PC-9 (cell line): ENCODE measurements around the gene NCK1. TPM values are rescaled to one million over a fixed set of nuclear protein-coding genes. Genes with fewer than 3 reads are reported as not detected.

Experiments
- BruUV-seq: library from RNA; stranded (reverse); fragments of 400-500 nt; replicated peaks from 2 replicates; lab custom pipeline; 2021; lab: Mats Ljungman, UMichigan
- CTCF ChIA-PET: fragments of 300-600 bp; sonication (Branson Sonifier 250); formaldehyde crosslinking; loops from one replicate; lab custom pipeline; 2022; ENCODE audit warnings: antibody characterized with exemption; lab: Charles Lee
- POLR2A ChIA-PET: fragments of 300-600 bp; sonication (Branson Sonifier 250); formaldehyde crosslinking; loops from one replicate; lab custom pipeline; 2022; ENCODE audit warnings: antibody characterized with exemption; ENCODE audit not compliant: unreplicated experiment; lab: Charles Lee
- DNase-seq, 2 experiments: peaks; one replicate each; pipeline versions ENCODE4 v3.0.0 to v3.0.0-alpha.2; 2015 to 2022; ENCODE audit warnings: mixed read lengths in 1 of 2
- H2AFZ ChIP-seq: fragments of 200-600 bp; sonication (generic); 2 replicates; pipeline ENCODE4 v1.8.1; 2017; ENCODE audit warnings: antibody characterized with exemption
- H3F3A ChIP-seq: fragments of 200-600 bp; sonication (generic); 2 replicates; pipeline ENCODE4 v1.8.1; 2017; ENCODE audit warnings: antibody characterized with exemption, mild to moderate bottlenecking, low read depth; ENCODE audit not compliant: insufficient read depth
- H3K27ac ChIP-seq: fragments of 200-600 bp; sonication (generic); 2 replicates; pipeline ENCODE4 v1.6.1; 2016; ENCODE audit warnings: mixed run types
- H3K27me3 ChIP-seq: fragments of 200-600 bp; sonication (generic); 2 replicates; pipeline ENCODE4 v1.6.1; 2016; ENCODE audit warnings: low read depth, mixed run types; ENCODE audit not compliant: insufficient read depth
- H3K36me3 ChIP-seq: fragments of 200-600 bp; sonication (generic); 2 replicates; pipeline ENCODE4 v1.6.1; 2016; ENCODE audit warnings: low read depth, mixed run types
- H3K4me1 ChIP-seq: fragments of 200-600 bp; sonication (generic); replicated peaks from 2 replicates; pipeline ENCODE4 v1.6.1; 2016; ENCODE audit warnings: mixed run types; ENCODE audit not compliant: insufficient read depth
- H3K4me2 ChIP-seq: fragments of 200-600 bp; sonication (generic); 2 replicates; pipeline ENCODE4 v1.6.1; 2017; ENCODE audit warnings: mixed run types
- H3K4me3 ChIP-seq: fragments of 200-600 bp; sonication (generic); 2 replicates; pipeline ENCODE4 v1.6.1; 2016; ENCODE audit warnings: mixed run types
- H3K79me2 ChIP-seq: fragments of 200-600 bp; sonication (generic); 2 replicates; pipeline ENCODE4 v1.6.1; 2017; ENCODE audit warnings: low read depth, mixed run types
- H3K9me2 ChIP-seq: fragments of 200-600 bp; sonication (generic); 2 replicates; pipeline ENCODE4 v1.8.1; 2017; ENCODE audit warnings: mild to moderate bottlenecking; ENCODE audit not compliant: insufficient read depth
- H3K9me3 ChIP-seq: fragments of 200-600 bp; sonication (generic); 2 replicates; pipeline ENCODE4 v1.8.1; 2016; ENCODE audit warnings: low read depth; ENCODE audit not compliant: insufficient read depth
- H4K20me1 ChIP-seq: fragments of 200-600 bp; sonication (generic); 2 replicates; pipeline ENCODE4 v1.8.1; 2017; ENCODE audit not compliant: insufficient read depth
- CTCF ChIP-seq: fragments of 200-600 bp; sonication (generic); conservative IDR thresholded peaks from 2 replicates; pipeline ENCODE4 v1.6.1; 2017; ENCODE audit warnings: mixed run types, antibody characterized with exemption, mild to moderate bottlenecking, moderate library complexity
- EZH2 ChIP-seq: fragments of 200-600 bp; sonication (generic); IDR thresholded peaks from 2 replicates; pipeline ENCODE4 v1.8.0; 2017; ENCODE audit warnings: antibody characterized with exemption, low read depth
- intact Hi-C: fragments of 100-400 bp; cut with micrococcal nuclease; formaldehyde crosslinking; loops from one replicate; pipeline ENCODE4 v1.10.0; 2022; ENCODE audit not compliant: unreplicated experiment
- total RNA-seq: library from RNA; stranded (reverse); gene quantifications from 2 replicates; pipeline ENCODE4 v1.2.3, GENCODE V29; 2021

NCK1 gene
- total RNA-seq, 1 experiment from 2014 or later: 42.7 TPM

DNA sequence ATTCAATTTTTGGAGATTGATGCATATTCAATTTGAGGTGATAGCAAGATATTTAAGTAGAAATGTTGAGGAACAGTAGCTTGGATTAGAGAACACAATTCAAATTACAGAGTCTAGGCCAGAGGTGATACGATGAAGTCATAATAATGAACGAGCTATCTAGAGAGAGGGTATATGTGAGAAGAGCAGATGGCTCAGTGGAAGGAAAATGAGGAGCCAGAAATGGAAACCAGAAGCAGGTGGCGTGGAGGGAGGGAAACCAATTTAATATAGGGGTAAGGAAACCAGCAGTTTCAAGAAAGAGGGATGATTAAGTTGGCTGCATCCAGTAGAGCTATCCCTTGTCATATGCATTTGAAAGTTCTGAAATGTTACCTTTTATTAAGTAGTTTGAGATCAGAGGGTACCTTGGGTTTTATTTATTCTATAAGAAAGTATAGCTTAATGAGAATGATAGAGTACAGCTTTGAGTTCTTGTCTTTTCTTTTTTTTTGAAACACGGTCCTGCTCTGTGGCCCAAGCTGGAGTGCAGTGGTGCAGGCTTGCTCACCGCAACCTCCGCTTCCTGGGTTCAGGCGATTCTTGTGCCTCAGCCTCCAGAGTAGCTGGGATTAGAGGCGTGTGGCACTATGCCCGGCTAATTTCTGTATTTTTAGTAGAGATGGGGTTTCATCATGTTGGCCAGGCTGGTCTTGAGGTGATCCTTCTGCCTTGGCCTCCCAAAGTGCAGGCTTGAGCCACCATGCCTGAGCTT is 22.1 kb downstream of the NCK1 start:
- no peak for TF ChIP-seq CTCF
- TF ChIP-seq EZH2: no peak
- intact Hi-C loops: no loop called here
- no peak for DNase-seq
- no peak overlapping the region for H3K27ac ChIP-seq
- H4K20me1 ChIP-seq: peaks cover 9% of the 10 kb centered on the region
- BruUV-seq: no TSS peak
- no peak overlapping the region for H2AFZ ChIP-seq
- no peak overlapping the region for H3K4me3 ChIP-seq
- peaks cover 5% of the 10 kb centered on the region for H3K9me3 ChIP-seq
- no peak overlapping the region for H3K4me2 ChIP-seq
- peaks cover 6% of the 10 kb centered on the region; the same call in 1 of the 2 replicates for H3F3A ChIP-seq
- CTCF ChIA-PET: interaction anchor here (0.6 kb wide), 1 partner anchor 103 kb away, joined by 3 read pairs; no protein-coding TSS in a partner anchor
- H3K9me2 ChIP-seq: no peaks in the 10 kb centered on the region
- no peaks in the 10 kb centered on the region for H3K27me3 ChIP-seq
- POLR2A ChIA-PET: no interaction called here
- peaks cover 93% of the 10 kb centered on the region for H3K79me2 ChIP-seq
- H3K36me3 ChIP-seq: no peaks in the 10 kb centered on the region
- no peaks in the 10 kb centered on the region for H3K4me1 ChIP-seq

GRCh38 chr3:136885357-136886213 is 23.6 kb downstream of the NCK1 start:
- ChIA-PET POLR2A (interaction anchor here (0.7 kb wide), 1 partner anchor 24 kb away, joined by 4 read pairs; the partner anchor contains the start of gene NCK1), CTCF (no interaction called here)
- BruUV-seq: no TSS peak
- TF ChIP-seq CTCF (no peak), EZH2 (no peak)
- Histone ChIP-seq H3K9me2 (no peaks in the 10 kb centered on the region), H3K27me3 (no peaks in the 10 kb centered on the region), H3K9me3 (peaks cover 7% of the 10 kb centered on the region), H3K4me2 (no peak overlapping the region), H3F3A (peaks cover 6% of the 10 kb centered on the region; the same call in 1 of the 2 replicates), H2AFZ (no peak overlapping the region), H4K20me1 (peaks cover 9% of the 10 kb centered on the region), H3K27ac (no peak overlapping the region), H3K79me2 (peaks cover 96% of the 10 kb centered on the region), H3K36me3 (peaks cover 2% of the 10 kb centered on the region; the same call in 1 of the 2 replicates), H3K4me3 (no peak overlapping the region), H3K4me1 (no peaks in the 10 kb centered on the region)
- no peak for DNase-seq
- intact Hi-C loops: no loop called here

GRCh38 chr3:136889947-136890346 is 27.9 kb downstream of the NCK1 start:
- no peak overlapping the region for H3K4me2 ChIP-seq
- H3K9me3 ChIP-seq: peaks cover 19% of the 10 kb centered on the region
- TF ChIP-seq EZH2 (no peak), CTCF (no peak)
- H3K27ac ChIP-seq: no peak overlapping the region
- DNase-seq: no peak
- peaks cover 27% of the 10 kb centered on the region for H3K4me1 ChIP-seq
- CTCF ChIA-PET: no interaction called here
- POLR2A ChIA-PET: no interaction called here
- BruUV-seq: no TSS peak
- no peak overlapping the region for H2AFZ ChIP-seq
- intact Hi-C loops: no loop called here
- no peaks in the 10 kb centered on the region for H3K27me3 ChIP-seq
- H4K20me1 ChIP-seq: peaks cover 9% of the 10 kb centered on the region; the same call in 1 of the 2 replicates
- no peak overlapping the region for H3K4me3 ChIP-seq
- peaks cover 27% of the 10 kb centered on the region for H3F3A ChIP-seq
- H3K36me3 ChIP-seq: peaks cover 24% of the 10 kb centered on the region
- no peaks in the 10 kb centered on the region for H3K9me2 ChIP-seq
- peaks cover 97% of the 10 kb centered on the region for H3K79me2 ChIP-seq
